HFFc6 (cell line): ENCODE measurements around the gene TNFRSF1A. TPM values are rescaled to one million over a fixed set of nuclear protein-coding genes. Genes with fewer than 3 reads are reported as not detected.

Source experiments
- DNase-seq: peaks from one replicate; pipeline ENCODE4 v3.0.0-alpha.2; 2018
- H3K27ac Mint-ChIP-seq: 2 replicates; pipeline ENCODE4 v1.8.0; 2020; ENCODE audit warnings: mild to moderate bottlenecking, mixed read lengths
- H3K27me3 Mint-ChIP-seq: 2 replicates; pipeline ENCODE4 v1.8.0; 2021; ENCODE audit warnings: mild to moderate bottlenecking, moderate library complexity, mixed read lengths; ENCODE audit not compliant: insufficient read depth
- H3K36me3 Mint-ChIP-seq: 2 replicates; pipeline ENCODE4 v1.8.0; 2021; ENCODE audit warnings: low read depth, mixed read lengths
- H3K4me1 Mint-ChIP-seq: 2 replicates; pipeline ENCODE4 v1.8.0; 2020; ENCODE audit warnings: low read depth, mixed read lengths
- H3K4me3 Mint-ChIP-seq: 2 replicates; pipeline ENCODE4 v1.8.0; 2020; ENCODE audit warnings: mild to moderate bottlenecking, moderate library complexity, mixed read lengths
- H3K9me3 Mint-ChIP-seq: 2 replicates; pipeline ENCODE4 v1.8.0; 2020; ENCODE audit warnings: mild to moderate bottlenecking, mixed read lengths
- total RNA-seq, 6 experiments: library from RNA; stranded (reverse); fragmentation: NEBNext Ultra II Directional; extraction: Animal tissue kit (Norgen Biotek cat#: 25700); gene quantifications; 2 replicates in 1 of 6; 3 replicates in 5 of 6; pipeline ENCODE4 v1.2.3, GENCODE V29; 2021
- TF ChIP-seq, protein P1 (sequence below): fragments of 200-600 bp; sonication (generic); IDR thresholded peaks from 2 replicates; pipeline ENCODE4 v1.5.0; 2021; ENCODE audit warnings: antibody characterized with exemption, mild to moderate bottlenecking

The TNFRSF1A gene
- total RNA-seq, 6 experiments from 2014 or later, result 105 to 122 (median 112) TPM

DNA sequence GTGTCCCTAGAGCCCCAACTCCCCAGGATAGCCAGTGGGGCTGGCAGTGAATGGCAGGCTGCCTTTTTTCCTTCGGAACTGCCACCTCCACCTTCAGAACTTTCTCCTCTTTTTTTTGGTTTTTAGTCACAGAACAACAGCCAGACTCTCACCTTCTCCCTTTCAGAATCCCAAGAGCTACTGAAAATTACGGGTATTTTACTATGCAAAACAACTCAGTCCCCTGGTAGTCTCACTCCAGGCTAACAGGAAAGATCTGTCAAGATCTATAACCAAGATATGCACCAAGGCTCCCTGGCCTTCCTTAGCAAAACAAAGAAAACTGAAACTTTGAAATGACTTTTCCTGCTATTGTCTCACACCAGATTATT lies 18.9 kb downstream of the TNFRSF1A start:
- DNase-seq, result no peak
- peaks cover 55% of the 10 kb centered on the region for H3K4me1 Mint-ChIP-seq
- peak overlapping the region; percentile 88 for H3K27ac Mint-ChIP-seq
- peaks cover 13% of the 10 kb centered on the region; the same call in 1 of the 2 replicates for H3K36me3 Mint-ChIP-seq
- H3K4me3 Mint-ChIP-seq, result peak overlapping the region; percentile 45; the same call in 1 of the 2 replicates
- H3K27me3 Mint-ChIP-seq, result peaks cover 6% of the 10 kb centered on the region
- TF ChIP-seq, protein P1, sequence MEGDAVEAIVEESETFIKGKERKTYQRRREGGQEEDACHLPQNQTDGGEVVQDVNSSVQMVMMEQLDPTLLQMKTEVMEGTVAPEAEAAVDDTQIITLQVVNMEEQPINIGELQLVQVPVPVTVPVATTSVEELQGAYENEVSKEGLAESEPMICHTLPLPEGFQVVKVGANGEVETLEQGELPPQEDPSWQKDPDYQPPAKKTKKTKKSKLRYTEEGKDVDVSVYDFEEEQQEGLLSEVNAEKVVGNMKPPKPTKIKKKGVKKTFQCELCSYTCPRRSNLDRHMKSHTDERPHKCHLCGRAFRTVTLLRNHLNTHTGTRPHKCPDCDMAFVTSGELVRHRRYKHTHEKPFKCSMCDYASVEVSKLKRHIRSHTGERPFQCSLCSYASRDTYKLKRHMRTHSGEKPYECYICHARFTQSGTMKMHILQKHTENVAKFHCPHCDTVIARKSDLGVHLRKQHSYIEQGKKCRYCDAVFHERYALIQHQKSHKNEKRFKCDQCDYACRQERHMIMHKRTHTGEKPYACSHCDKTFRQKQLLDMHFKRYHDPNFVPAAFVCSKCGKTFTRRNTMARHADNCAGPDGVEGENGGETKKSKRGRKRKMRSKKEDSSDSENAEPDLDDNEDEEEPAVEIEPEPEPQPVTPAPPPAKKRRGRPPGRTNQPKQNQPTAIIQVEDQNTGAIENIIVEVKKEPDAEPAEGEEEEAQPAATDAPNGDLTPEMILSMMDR, result no peak
- no peaks in the 10 kb centered on the region for H3K9me3 Mint-ChIP-seq

DNA sequence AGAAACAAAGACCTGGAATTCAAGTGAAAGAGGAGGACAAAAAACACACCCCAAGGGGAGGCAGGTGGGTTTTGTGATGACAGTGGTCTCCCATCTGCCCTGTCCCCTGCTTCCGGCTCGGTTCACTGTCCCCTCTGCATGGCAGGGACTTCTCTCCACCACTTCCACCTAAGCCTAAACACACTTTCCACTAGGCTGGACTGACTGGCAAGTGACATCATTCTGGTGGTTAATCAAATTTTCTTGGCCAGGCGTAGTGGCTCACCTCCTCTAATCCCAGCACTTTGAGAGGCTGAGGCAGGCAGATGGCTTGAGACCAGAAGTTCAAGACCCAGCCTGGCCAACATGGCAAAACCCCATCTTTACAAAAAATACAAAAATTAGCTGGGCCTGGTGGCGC lies 19.5 kb downstream of the TNFRSF1A start:
- H3K27me3 Mint-ChIP-seq, result peaks cover 6% of the 10 kb centered on the region
- no peak overlapping the region for H3K4me3 Mint-ChIP-seq
- no peaks in the 10 kb centered on the region for H3K9me3 Mint-ChIP-seq
- no peak overlapping the region for H3K27ac Mint-ChIP-seq
- no peak for DNase-seq
- TF ChIP-seq, protein P1, result no peak
- H3K4me1 Mint-ChIP-seq, result peaks cover 55% of the 10 kb centered on the region
- peaks cover 13% of the 10 kb centered on the region; the same call in 1 of the 2 replicates for H3K36me3 Mint-ChIP-seq

DNA sequence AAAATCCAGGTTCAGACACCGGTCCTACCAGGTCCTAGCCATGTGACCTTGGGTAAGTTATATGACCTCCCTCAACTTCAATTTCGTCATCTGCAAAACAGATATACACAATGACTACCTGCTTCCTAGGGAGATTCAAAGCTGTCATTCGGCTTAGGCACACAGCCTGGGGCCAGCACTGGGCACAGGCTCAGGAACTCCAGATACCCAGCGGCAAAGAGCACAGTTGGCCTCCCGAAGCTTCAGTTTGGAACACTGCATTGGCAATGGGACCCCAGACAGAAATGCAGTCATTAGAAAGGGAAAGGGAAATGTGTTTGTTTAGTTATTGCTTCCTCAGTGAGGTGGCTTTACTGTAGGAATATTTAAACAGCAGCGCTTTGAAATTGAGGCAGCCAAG lies 20.0 kb downstream of the TNFRSF1A start:
- Mint-ChIP-seq H3K9me3 (no peaks in the 10 kb centered on the region), H3K4me3 (no peak overlapping the region), H3K27ac (no peak overlapping the region), H3K36me3 (peaks cover 12% of the 10 kb centered on the region; the same call in 1 of the 2 replicates), H3K4me1 (peaks cover 53% of the 10 kb centered on the region), H3K27me3 (peaks cover 9% of the 10 kb centered on the region)
- no peak for DNase-seq
- TF ChIP-seq, protein P1, result no peak

DNA sequence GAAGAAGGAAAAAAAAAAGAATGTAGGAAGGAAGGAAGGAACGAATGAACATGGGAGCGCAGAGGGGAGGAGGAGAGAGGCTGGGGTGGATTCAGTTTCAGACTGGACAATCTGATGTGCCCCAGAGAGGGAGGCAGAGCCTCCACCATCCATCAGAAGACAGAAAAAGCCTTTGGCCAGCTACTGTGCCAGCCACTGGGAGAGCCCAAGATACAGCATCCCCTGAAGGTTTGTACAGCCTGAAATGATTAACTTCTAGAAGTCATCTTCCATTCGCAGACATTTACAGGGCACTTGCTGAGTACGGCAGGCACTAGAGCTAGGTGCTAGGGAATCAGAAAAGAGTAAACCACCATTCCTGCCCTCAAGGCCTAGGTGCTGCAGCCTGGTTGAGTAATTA lies 22.4 kb downstream of the TNFRSF1A start:
- Mint-ChIP-seq H3K4me1 (peaks cover 32% of the 10 kb centered on the region), H3K4me3 (no peak overlapping the region), H3K27ac (no peak overlapping the region), H3K9me3 (no peaks in the 10 kb centered on the region), H3K27me3 (peaks cover 10% of the 10 kb centered on the region), H3K36me3 (peaks cover 5% of the 10 kb centered on the region; the same call in 1 of the 2 replicates)
- TF ChIP-seq, protein P1, result no peak
- DNase-seq, result no peak

DNA sequence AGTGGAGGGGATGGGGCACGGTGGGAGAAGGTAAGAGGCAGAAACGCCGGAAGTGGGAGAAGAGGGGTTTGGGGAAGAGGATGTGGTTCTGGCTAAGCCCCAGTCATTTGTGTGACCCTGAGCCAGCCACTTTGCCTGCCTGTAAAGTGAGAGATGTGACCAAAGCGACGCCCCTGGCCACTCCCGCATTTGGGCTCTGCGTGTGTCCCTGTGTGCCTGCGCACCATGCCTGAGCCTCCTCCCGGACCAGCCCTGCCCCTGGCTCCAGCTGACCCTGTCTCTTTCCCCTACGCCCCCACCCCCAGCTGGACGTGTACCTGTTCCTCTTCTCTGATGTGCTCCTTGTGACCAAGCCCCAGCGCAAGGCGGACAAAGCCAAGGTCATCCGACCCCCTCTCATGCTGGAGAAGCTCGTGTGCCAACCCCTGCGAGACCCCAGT lies 23.4 kb downstream of the TNFRSF1A start:
- TF ChIP-seq, protein P1, result no peak
- Mint-ChIP-seq H3K27ac (no peak overlapping the region), H3K36me3 (peaks cover 5% of the 10 kb centered on the region; the same call in 1 of the 2 replicates), H3K4me3 (no peak overlapping the region), H3K9me3 (no peaks in the 10 kb centered on the region), H3K27me3 (peaks cover 10% of the 10 kb centered on the region), H3K4me1 (peaks cover 22% of the 10 kb centered on the region)
- no peak for DNase-seq
